ENCODE results near the gene PLCB1.

PLCB1 gene

GRCh38 chr20:8854571-8854970 lies 722.5 kb downstream of the PLCB1 start:
- DNase-seq (ENCODE audit: low read depth in 2 of 2, low spot score in 1 of 2) = no peak

GRCh38 chr20:8855315-8855714 lies 723.2 kb downstream of the PLCB1 start:
- no peak for DNase-seq (ENCODE audit: low read depth in 2 of 2, low spot score in 1 of 2)

- no peak for DNase-seq (ENCODE audit: low read depth in 2 of 2, low spot score in 1 of 2)
Measured at GRCh38 chr20:8856668-8857067, 724.6 kb downstream of the PLCB1 start.

- no peak for DNase-seq (ENCODE audit: low read depth in 2 of 2, low spot score in 1 of 2)
Measured at GRCh38 chr20:8858181-8858787, 726.2 kb downstream of the PLCB1 start.

- no peak for DNase-seq (ENCODE audit: low read depth in 2 of 2, low spot score in 1 of 2)
Measured at GRCh38 chr20:8860011-8860495, 728.0 kb downstream of the PLCB1 start.

GRCh38 chr20:8862092-8862491 lies 730.0 kb downstream of the PLCB1 start:
- no peak for DNase-seq (ENCODE audit: low read depth in 2 of 2, low spot score in 1 of 2)

- DNase-seq (ENCODE audit: low read depth in 2 of 2, low spot score in 1 of 2) = no peak
Measured at GRCh38 chr20:8865636-8866035, 733.6 kb downstream of the PLCB1 start.

GRCh38 chr20:8867038-8867740 lies 735.1 kb downstream of the PLCB1 start:
- no peak for DNase-seq (ENCODE audit: low read depth in 2 of 2, low spot score in 1 of 2)

GRCh38 chr20:8870652-8871051 lies 738.6 kb downstream of the PLCB1 start:
- no peak for DNase-seq (ENCODE audit: low read depth in 2 of 2, low spot score in 1 of 2)

GRCh38 chr20:8874437-8874836 lies 742.4 kb downstream of the PLCB1 start:
- no peak for DNase-seq (ENCODE audit: low read depth in 2 of 2, low spot score in 1 of 2)

- no peak for DNase-seq (ENCODE audit: low read depth in 2 of 2, low spot score in 1 of 2)
Measured at GRCh38 chr20:8875586-8875985, 743.5 kb downstream of the PLCB1 start.

- no peak for DNase-seq (ENCODE audit: low read depth in 2 of 2, low spot score in 1 of 2)
Measured at GRCh38 chr20:8876366-8876765, 744.3 kb downstream of the PLCB1 start.

- no peak for DNase-seq (ENCODE audit: low read depth in 2 of 2, low spot score in 1 of 2)
Measured at GRCh38 chr20:8877294-8877693, 745.2 kb downstream of the PLCB1 start.

- DNase-seq (ENCODE audit: low read depth in 2 of 2, low spot score in 1 of 2) = no peak
Measured at GRCh38 chr20:8879669-8880068, 747.6 kb downstream of the PLCB1 start.

GRCh38 chr20:8880085-8880853 lies 748.2 kb downstream of the PLCB1 start:
- DNase-seq (ENCODE audit: low read depth in 2 of 2, low spot score in 1 of 2) = no peak

GRCh38 chr20:8891039-8891438 lies 759.0 kb downstream of the PLCB1 start:
- no peak for DNase-seq (ENCODE audit: low read depth in 2 of 2, low spot score in 1 of 2)

- no peak for DNase-seq (ENCODE audit: low read depth in 2 of 2, low spot score in 1 of 2)
Measured at GRCh38 chr20:8895472-8895871, 763.4 kb downstream of the PLCB1 start.

- no peak for DNase-seq (ENCODE audit: low read depth in 2 of 2, low spot score in 1 of 2)
Measured at GRCh38 chr20:8898823-8899222, 766.8 kb downstream of the PLCB1 start.

GRCh38 chr20:8901237-8902025 lies 769.4 kb downstream of the PLCB1 start:
- DNase-seq (ENCODE audit: low read depth in 2 of 2, low spot score in 1 of 2) = no peak

- no peak for DNase-seq (ENCODE audit: low read depth in 2 of 2, low spot score in 1 of 2)
Measured at GRCh38 chr20:8903655-8904605, 771.9 kb downstream of the PLCB1 start.

Data from stimulated activated CD8-positive, alpha-beta memory T cell treated with anti-CD3 and anti-CD28 coated beads, Interleukin-4, amount 100 ng/mL, for 4 hours (primary cell).